ENCODE results near the gene MEGF9.

Gene MEGF9

DNA sequence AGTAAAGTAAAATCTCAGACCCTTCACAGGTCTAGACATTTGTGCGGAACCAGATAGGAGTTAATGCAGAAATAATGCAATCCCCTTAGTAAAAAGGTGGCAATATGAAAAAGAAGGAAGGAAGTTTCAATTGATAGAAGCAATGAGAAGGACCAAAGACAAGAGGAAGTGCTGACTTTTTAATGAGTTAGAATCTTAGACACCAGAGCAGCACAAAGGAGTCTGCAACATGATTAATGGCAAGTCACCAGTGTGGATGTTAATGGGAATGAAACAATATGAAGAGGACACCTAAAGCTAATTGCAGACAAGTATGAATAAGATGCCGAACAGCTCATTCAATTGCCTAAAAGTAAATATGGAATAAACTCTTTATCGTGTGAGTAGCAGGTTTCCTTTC is 50.9 kb downstream of the MEGF9 start:
- no peaks in the 10 kb centered on the region for H3K36me3 ChIP-seq (ENCODE audit: low read length)
- no peak overlapping the region for H3K9ac ChIP-seq (ENCODE audit: low read length)
- no peak overlapping the region for H3K27ac ChIP-seq (ENCODE audit: low read depth, low read length)
- H3K4me3 ChIP-seq (ENCODE audit: insufficient read depth, low read length, poor library complexity, severe bottlenecking) = no peak overlapping the region
- no peak overlapping the region for H2AFZ ChIP-seq (ENCODE audit: low read depth, low read length, severe bottlenecking)
- H3K4me2 ChIP-seq (ENCODE audit: low read depth, low read length, poor library complexity, severe bottlenecking) = no peak overlapping the region
- no peaks in the 10 kb centered on the region for H3F3A ChIP-seq (ENCODE audit: insufficient read depth)
- H4K20me1 ChIP-seq (ENCODE audit: low read depth, low read length) = peaks cover 3% of the 10 kb centered on the region; the same call in 1 of the 2 replicates
- no peaks in the 10 kb centered on the region for H3K27me3 ChIP-seq (ENCODE audit: low read length)
- H3K79me2 ChIP-seq (ENCODE audit: insufficient read depth, low read length) = no peaks in the 10 kb centered on the region
- TF ChIP-seq EZH2phosphoT487 (conservative IDR thresholded peaks at IDR 0.05; ENCODE audit: low read length) = no peak
- TF ChIP-seq, protein P1, sequence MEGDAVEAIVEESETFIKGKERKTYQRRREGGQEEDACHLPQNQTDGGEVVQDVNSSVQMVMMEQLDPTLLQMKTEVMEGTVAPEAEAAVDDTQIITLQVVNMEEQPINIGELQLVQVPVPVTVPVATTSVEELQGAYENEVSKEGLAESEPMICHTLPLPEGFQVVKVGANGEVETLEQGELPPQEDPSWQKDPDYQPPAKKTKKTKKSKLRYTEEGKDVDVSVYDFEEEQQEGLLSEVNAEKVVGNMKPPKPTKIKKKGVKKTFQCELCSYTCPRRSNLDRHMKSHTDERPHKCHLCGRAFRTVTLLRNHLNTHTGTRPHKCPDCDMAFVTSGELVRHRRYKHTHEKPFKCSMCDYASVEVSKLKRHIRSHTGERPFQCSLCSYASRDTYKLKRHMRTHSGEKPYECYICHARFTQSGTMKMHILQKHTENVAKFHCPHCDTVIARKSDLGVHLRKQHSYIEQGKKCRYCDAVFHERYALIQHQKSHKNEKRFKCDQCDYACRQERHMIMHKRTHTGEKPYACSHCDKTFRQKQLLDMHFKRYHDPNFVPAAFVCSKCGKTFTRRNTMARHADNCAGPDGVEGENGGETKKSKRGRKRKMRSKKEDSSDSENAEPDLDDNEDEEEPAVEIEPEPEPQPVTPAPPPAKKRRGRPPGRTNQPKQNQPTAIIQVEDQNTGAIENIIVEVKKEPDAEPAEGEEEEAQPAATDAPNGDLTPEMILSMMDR (IDR thresholded peaks at IDR 0.05; ENCODE audit: insufficient read depth, low read length, poor library complexity, severe bottlenecking) = no peak
- no peaks in the 10 kb centered on the region for H3K9me3 ChIP-seq (ENCODE audit: insufficient read depth, low read length)
- H3K9me2 ChIP-seq (replicated peaks; ENCODE audit: insufficient read depth, low read length) = no peaks in the 10 kb centered on the region

DNA sequence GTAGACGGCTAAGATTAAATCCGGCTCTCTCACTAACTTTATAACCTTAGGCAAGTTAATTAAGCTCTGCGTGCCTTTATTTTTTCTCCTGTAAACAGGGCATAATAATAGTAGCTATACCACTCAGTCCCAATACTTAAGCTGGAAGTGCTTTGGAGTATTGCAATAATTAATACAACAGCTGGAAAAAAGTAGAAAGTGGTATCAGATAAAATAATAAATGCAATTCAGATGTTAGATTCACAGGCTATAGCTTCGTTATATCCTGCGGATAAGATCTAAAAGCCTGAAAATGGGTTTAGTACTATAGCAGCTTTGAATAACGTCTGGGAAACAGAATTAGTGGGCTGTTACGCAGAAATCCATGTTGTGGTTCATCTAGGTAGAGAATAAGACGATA is 51.8 kb downstream of the MEGF9 start:
- H3K9me2 ChIP-seq (replicated peaks; ENCODE audit: insufficient read depth, low read length) = no peaks in the 10 kb centered on the region
- H3K4me2 ChIP-seq (ENCODE audit: low read depth, low read length, poor library complexity, severe bottlenecking) = no peak overlapping the region
- H4K20me1 ChIP-seq (ENCODE audit: low read depth, low read length) = peaks cover 3% of the 10 kb centered on the region; the same call in 1 of the 2 replicates
- no peak overlapping the region for H3K4me3 ChIP-seq (ENCODE audit: insufficient read depth, low read length, poor library complexity, severe bottlenecking)
- no peaks in the 10 kb centered on the region for H3K36me3 ChIP-seq (ENCODE audit: low read length)
- no peaks in the 10 kb centered on the region for H3F3A ChIP-seq (ENCODE audit: insufficient read depth)
- no peaks in the 10 kb centered on the region for H3K27me3 ChIP-seq (ENCODE audit: low read length)
- H3K79me2 ChIP-seq (ENCODE audit: insufficient read depth, low read length) = no peaks in the 10 kb centered on the region
- H3K27ac ChIP-seq (ENCODE audit: low read depth, low read length) = no peak overlapping the region
- TF ChIP-seq, protein P1 (IDR thresholded peaks at IDR 0.05; ENCODE audit: insufficient read depth, low read length, poor library complexity, severe bottlenecking) = no peak
- no peak for TF ChIP-seq EZH2phosphoT487 (conservative IDR thresholded peaks at IDR 0.05; ENCODE audit: low read length)
- H2AFZ ChIP-seq (ENCODE audit: low read depth, low read length, severe bottlenecking) = no peak overlapping the region
- no peak overlapping the region for H3K9ac ChIP-seq (ENCODE audit: low read length)
- H3K9me3 ChIP-seq (ENCODE audit: insufficient read depth, low read length) = no peaks in the 10 kb centered on the region

DNA sequence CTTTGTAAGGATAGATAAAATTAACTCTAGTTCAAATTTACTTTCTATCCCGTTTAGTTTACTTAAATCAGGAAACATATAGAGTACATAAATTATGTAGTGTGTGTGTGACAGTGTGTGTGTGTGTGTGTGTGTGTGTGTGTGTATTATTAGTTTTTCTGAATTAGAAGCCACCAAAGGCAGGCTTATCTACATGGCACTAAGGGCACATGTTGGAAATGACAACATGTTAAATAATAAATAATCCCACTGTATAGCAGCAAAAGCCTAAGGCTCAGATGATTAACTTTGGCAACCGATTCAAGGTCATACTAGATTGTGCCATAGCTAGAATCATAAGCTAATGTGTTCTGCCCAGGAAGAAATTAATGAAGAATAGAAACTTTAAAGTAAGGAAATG is 54.6 kb downstream of the MEGF9 start:
- Histone ChIP-seq H3K27me3 (ENCODE audit: low read length) (no peaks in the 10 kb centered on the region), H3K4me2 (ENCODE audit: low read depth, low read length, poor library complexity, severe bottlenecking) (no peak overlapping the region), H2AFZ (ENCODE audit: low read depth, low read length, severe bottlenecking) (no peak overlapping the region), H3F3A (ENCODE audit: insufficient read depth) (no peaks in the 10 kb centered on the region), H3K36me3 (ENCODE audit: low read length) (no peaks in the 10 kb centered on the region), H3K9me3 (ENCODE audit: insufficient read depth, low read length) (no peaks in the 10 kb centered on the region), H3K9ac (ENCODE audit: low read length) (no peak overlapping the region), H4K20me1 (ENCODE audit: low read depth, low read length) (peaks cover 3% of the 10 kb centered on the region; the same call in 1 of the 2 replicates), H3K4me3 (ENCODE audit: insufficient read depth, low read length, poor library complexity, severe bottlenecking) (no peak overlapping the region), H3K27ac (ENCODE audit: low read depth, low read length) (no peak overlapping the region), H3K79me2 (ENCODE audit: insufficient read depth, low read length) (no peaks in the 10 kb centered on the region), H3K9me2 (replicated peaks; ENCODE audit: insufficient read depth, low read length) (no peaks in the 10 kb centered on the region)
- TF ChIP-seq EZH2phosphoT487 (conservative IDR thresholded peaks at IDR 0.05; ENCODE audit: low read length) = no peak
- TF ChIP-seq, protein P1 (IDR thresholded peaks at IDR 0.05; ENCODE audit: insufficient read depth, low read length, poor library complexity, severe bottlenecking) = no peak

Measured in SU-DHL-6 (cell line).